ENCODE data around the gene TTYH1. TPM values are rescaled to one million over a fixed set of nuclear protein-coding genes. Genes with fewer than 3 reads are reported as not detected.

The TTYH1 gene
- total and polyA plus RNA-seq, 9 of the 15 experiments (the other 6 are each of a cell fraction or from before 2014, with no cell fraction given), result 0.08 TPM; not detected in 8

DNA sequence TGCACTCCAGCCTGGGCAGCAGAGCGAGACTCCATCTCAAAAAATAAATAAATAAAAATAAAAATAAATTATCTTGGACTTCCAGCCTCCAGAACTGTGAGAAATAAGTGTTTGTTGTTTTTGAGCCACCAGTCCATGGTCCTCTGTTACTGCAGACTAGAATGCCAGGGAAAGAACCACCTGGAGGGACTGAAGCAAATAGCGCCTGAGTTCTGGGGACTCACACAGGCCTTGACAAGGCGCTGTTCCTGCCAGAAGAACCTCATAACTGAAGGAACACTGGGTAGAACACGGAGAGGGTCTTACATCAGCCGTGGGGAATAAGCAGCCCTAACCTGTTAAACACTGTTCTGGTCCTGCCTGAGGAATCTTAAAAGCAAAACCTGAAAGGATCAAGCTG lies 25.4 kb downstream of the TTYH1 start:
- no peak for FAIRE-seq
- CTCF ChIA-PET (ENCODE audit: low intra/inter-chr PET ratio), result no interaction called here
- Histone ChIP-seq H3K36me3 (ENCODE audit: control insufficient read depth, insufficient read depth, low read length) (peaks cover 29% of the 10 kb centered on the region; the same call in 2 of the 3 replicates), H3K4me3 (no peak overlapping the region), H3K9me3 (replicated peaks; ENCODE audit: control insufficient read depth, insufficient read depth, low read depth, low read length) (no peaks in the 10 kb centered on the region), H3K9me1 (ENCODE audit: control insufficient read depth, insufficient read depth, low read length) (no peaks in the 10 kb centered on the region), H3K4me2 (ENCODE audit: insufficient read depth, low read length) (no peak overlapping the region), H4K20me1 (replicated peaks; ENCODE audit: control insufficient read depth, insufficient read depth, low read length) (peaks cover 5% of the 10 kb centered on the region; the same call in 1 of the 2 replicates), H2AFZ (ENCODE audit: low read depth, low read length) (no peak overlapping the region), H3K79me2 (ENCODE audit: control insufficient read depth, insufficient read depth, low read length) (peaks cover 8% of the 10 kb centered on the region; the same call in 2 of the 3 replicates), H3K4me1 (replicated peaks in 1 of 2; ENCODE audit: control insufficient read depth in 2 of 2, insufficient read depth in 2 of 2, low read length in 2 of 2) (peaks cover 0 to 9% of the 10 kb centered on the region in 2 experiments; a peak in 2 of 5 replicates), H3K27ac (ENCODE audit: extremely low read depth, low read depth, low read length) (no peak overlapping the region), H3K9ac (ENCODE audit: insufficient read depth in 1 of 2, low read depth in 2 of 2, low read length in 2 of 2) (no peak overlapping the region), H3K27me3 (ENCODE audit: control insufficient read depth in 2 of 2, insufficient read depth in 2 of 2, low read length in 2 of 2) (no peaks in the 10 kb centered on the region)
- intact Hi-C loops (cut with micrococcal nuclease), result no loop called here
- POLR2A ChIA-PET, result interaction anchor here (0.7 to 1.3 kb wide), 3 partner anchors 8 to 397 kb away, joined by 3 to 5 read pairs (median 4); partner anchors contain the start of gene LENG8
- DNase-seq (ENCODE audit: extremely low read depth in 1 of 4, low spot score in 3 of 4), result no peak
- 85% methylated on average over 5 of the region's 5 CpGs for WGBS (ENCODE audit: insufficient coverage, low coverage, missing lambda C conversion rate)
- in situ Hi-C loops (cut with MboI), result no loop called here
- BruUV-seq (replicated peaks), result no TSS peak
- no peak for ATAC-seq
- TF ChIP-seq CBX5 (IDR thresholded peaks at IDR 0.05; ENCODE audit: borderline replicate concordance, low read depth) (no peak), ZNF384 (IDR thresholded peaks at IDR 0.05; ENCODE audit: low read depth, low read length) (no peak), DNMT1 (IDR thresholded peaks at IDR 0.05) (no peak), RBM22 (IDR thresholded peaks at IDR 0.05; ENCODE audit: low read depth, low read length, poor library complexity, severe bottlenecking) (no peak), MYBL2 (IDR thresholded peaks at IDR 0.05; ENCODE audit: low read depth) (no peak), MYBL2 (CRISPR knock-in tag; IDR thresholded peaks at IDR 0.05; ENCODE audit: borderline replicate concordance) (no peak), EGR1 (conservative IDR thresholded peaks at IDR 0.05) (no peak), FOXK1 (CRISPR knock-in tag; IDR thresholded peaks at IDR 0.05; ENCODE audit: borderline replicate concordance) (no peak), COPS2 (conservative IDR thresholded peaks at IDR 0.05) (no peak)
- TF ChIP-seq, protein P1, sequence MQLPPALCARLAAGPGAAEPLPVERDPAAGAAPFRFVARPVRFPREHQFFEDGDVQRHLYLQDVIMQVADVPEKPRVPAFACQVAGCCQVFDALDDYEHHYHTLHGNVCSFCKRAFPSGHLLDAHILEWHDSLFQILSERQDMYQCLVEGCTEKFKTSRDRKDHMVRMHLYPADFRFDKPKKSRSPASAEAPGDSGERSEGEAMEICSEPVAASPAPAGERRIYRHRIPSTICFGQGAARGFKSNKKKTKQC (CRISPR knock-in tag; IDR thresholded peaks at IDR 0.05), result no peak
- TF ChIP-seq, protein P2, sequence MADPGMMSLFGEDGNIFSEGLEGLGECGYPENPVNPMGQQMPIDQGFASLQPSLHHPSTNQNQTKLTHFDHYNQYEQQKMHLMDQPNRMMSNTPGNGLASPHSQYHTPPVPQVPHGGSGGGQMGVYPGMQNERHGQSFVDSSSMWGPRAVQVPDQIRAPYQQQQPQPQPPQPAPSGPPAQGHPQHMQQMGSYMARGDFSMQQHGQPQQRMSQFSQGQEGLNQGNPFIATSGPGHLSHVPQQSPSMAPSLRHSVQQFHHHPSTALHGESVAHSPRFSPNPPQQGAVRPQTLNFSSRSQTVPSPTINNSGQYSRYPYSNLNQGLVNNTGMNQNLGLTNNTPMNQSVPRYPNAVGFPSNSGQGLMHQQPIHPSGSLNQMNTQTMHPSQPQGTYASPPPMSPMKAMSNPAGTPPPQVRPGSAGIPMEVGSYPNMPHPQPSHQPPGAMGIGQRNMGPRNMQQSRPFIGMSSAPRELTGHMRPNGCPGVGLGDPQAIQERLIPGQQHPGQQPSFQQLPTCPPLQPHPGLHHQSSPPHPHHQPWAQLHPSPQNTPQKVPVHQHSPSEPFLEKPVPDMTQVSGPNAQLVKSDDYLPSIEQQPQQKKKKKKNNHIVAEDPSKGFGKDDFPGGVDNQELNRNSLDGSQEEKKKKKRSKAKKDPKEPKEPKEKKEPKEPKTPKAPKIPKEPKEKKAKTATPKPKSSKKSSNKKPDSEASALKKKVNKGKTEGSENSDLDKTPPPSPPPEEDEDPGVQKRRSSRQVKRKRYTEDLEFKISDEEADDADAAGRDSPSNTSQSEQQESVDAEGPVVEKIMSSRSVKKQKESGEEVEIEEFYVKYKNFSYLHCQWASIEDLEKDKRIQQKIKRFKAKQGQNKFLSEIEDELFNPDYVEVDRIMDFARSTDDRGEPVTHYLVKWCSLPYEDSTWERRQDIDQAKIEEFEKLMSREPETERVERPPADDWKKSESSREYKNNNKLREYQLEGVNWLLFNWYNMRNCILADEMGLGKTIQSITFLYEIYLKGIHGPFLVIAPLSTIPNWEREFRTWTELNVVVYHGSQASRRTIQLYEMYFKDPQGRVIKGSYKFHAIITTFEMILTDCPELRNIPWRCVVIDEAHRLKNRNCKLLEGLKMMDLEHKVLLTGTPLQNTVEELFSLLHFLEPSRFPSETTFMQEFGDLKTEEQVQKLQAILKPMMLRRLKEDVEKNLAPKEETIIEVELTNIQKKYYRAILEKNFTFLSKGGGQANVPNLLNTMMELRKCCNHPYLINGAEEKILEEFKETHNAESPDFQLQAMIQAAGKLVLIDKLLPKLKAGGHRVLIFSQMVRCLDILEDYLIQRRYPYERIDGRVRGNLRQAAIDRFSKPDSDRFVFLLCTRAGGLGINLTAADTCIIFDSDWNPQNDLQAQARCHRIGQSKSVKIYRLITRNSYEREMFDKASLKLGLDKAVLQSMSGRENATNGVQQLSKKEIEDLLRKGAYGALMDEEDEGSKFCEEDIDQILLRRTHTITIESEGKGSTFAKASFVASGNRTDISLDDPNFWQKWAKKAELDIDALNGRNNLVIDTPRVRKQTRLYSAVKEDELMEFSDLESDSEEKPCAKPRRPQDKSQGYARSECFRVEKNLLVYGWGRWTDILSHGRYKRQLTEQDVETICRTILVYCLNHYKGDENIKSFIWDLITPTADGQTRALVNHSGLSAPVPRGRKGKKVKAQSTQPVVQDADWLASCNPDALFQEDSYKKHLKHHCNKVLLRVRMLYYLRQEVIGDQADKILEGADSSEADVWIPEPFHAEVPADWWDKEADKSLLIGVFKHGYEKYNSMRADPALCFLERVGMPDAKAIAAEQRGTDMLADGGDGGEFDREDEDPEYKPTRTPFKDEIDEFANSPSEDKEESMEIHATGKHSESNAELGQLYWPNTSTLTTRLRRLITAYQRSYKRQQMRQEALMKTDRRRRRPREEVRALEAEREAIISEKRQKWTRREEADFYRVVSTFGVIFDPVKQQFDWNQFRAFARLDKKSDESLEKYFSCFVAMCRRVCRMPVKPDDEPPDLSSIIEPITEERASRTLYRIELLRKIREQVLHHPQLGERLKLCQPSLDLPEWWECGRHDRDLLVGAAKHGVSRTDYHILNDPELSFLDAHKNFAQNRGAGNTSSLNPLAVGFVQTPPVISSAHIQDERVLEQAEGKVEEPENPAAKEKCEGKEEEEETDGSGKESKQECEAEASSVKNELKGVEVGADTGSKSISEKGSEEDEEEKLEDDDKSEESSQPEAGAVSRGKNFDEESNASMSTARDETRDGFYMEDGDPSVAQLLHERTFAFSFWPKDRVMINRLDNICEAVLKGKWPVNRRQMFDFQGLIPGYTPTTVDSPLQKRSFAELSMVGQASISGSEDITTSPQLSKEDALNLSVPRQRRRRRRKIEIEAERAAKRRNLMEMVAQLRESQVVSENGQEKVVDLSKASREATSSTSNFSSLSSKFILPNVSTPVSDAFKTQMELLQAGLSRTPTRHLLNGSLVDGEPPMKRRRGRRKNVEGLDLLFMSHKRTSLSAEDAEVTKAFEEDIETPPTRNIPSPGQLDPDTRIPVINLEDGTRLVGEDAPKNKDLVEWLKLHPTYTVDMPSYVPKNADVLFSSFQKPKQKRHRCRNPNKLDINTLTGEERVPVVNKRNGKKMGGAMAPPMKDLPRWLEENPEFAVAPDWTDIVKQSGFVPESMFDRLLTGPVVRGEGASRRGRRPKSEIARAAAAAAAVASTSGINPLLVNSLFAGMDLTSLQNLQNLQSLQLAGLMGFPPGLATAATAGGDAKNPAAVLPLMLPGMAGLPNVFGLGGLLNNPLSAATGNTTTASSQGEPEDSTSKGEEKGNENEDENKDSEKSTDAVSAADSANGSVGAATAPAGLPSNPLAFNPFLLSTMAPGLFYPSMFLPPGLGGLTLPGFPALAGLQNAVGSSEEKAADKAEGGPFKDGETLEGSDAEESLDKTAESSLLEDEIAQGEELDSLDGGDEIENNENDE (IDR thresholded peaks at IDR 0.05; ENCODE audit: low read depth, low read length), result no peak

Data from K562 (cell line).